Subcutaneous adipose tissue (tissue), 4 donors: ENCODE results near the gene ACSL3. TPM values are rescaled to one million over a fixed set of nuclear protein-coding genes. Genes with fewer than 3 reads are reported as not detected.

ENCODE experiments used
- CTCF ChIP-seq: fragments of 450-650 bp; IDR thresholded peaks from one replicate; pipeline ENCODE4 v1.5.1; 2016; ENCODE audit warnings: low read depth, mild to moderate bottlenecking, control low read depth, antibody characterized with exemption, moderate library complexity
- total RNA-seq, 4 donors: library from RNA; depleted of rRNA; stranded (reverse); fragments of >200 nt; gene quantifications; one replicate each; pipeline ENCODE4 v1.1.0, GENCODE V29; 2016

ACSL3 gene
- total RNA-seq, 4 donors from 2014 or later, result 40.1 to 81.8 (median 42.8) TPM

- no peak for TF ChIP-seq CTCF
These were observed 108.7 kb downstream of the ACSL3 start for GRCh38 chr2:222969491-222969890.

GRCh38 chr2:222972420-222972819, 111.6 kb downstream of the ACSL3 start:
- no peak for TF ChIP-seq CTCF

DNA sequence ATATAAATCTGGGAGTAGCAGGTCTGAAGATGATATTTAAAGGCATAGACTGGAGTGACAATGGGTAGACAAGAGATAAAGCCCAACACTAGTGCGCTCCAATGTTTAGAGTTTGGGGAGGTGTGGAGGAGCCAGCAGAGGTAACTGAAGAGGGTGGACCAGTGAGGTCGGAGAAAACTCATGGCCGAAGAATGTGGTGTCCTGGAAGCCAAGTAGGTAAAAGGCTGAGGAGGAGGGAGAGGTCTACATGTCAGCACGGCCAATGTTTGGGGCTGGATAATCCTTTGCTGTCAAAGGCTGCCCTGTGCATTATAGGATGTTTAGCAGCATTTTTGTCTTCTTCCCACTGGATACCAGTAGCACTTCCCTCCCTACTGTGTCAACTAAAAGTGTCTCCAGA, 112.4 kb downstream of the ACSL3 start:
- no peak for TF ChIP-seq CTCF

DNA sequence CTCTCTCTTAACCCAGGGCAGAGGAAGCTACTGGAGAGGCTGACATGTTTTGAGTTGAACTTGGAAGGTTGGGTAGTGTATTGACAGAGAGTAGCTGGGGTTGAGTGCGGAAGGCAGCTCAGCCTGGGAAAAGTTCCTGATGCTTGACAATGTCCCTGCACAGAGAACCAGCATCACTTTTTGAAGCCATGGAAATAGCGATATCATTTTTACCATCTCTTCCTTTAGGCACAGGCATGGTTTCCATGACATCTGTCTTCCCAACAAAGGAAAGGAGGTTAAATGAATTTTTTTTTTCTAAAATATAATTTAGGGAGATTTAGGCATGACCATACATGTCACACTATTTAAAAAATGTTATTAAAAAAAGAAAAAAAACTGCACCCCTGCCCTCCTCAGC, 112.9 kb downstream of the ACSL3 start:
- TF ChIP-seq CTCF, result no peak

DNA sequence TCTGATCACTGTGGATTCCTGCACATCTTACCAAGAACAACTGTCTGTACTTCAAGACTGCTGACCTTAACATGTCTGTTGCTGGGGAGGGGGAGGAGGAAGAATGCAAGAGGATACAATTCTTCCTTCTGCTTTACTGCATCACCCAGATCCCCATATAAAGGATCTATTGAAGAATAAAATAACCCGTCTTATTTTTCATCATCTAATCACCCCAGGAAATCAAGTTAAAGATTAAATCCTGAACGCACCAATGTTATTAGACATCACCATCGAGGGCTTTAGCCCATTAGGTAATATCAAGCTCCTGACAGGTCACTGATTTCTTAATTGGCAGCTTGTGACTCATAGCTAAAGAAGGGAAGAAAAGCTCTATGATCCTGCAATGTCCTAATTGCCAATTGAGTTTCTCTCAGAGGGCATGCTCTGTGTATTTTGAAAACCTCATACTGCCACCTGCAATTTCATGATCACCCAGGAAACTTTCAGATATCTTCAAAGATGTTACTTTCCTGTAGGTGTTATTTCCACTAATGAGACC, 115.8 kb downstream of the ACSL3 start:
- no peak for TF ChIP-seq CTCF

DNA sequence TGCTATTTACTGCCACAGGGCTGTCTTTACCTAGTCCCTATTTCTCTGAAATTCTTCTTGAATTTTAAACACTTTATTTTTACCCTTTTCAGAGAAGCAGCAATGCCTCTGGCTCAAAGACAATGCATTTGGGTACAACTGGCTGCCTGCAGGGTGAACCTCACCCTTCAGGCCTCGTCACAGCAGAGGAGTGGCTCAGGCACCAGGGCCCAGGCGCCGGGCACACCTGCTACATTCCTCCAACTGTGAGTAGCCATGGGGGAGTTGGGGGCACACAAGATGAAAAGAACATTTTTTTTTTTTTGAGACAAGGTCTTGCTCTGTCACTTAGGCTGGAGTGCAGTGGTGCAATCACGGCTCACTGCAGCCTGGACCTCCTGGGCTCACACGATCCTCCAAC, 116.3 kb downstream of the ACSL3 start:
- no peak for TF ChIP-seq CTCF

- no peak for TF ChIP-seq CTCF
These were observed 118.0 kb downstream of the ACSL3 start for GRCh38 chr2:222978850-222979249.
